Measurements from ENCODE around the gene MDH2. TPM values are rescaled to one million over a fixed set of nuclear protein-coding genes. Genes with fewer than 3 reads are reported as not detected.

MDH2 gene
- total and polyA plus RNA-seq, 12 donors, result 42.5 to 359 (median 194) TPM

GRCh38 chr7:76069238-76069638 is 21.3 kb downstream of the MDH2 start:
- 4 to 22% (median 19%) methylated on average over 4 to 8 of the region's 8 CpGs for WGBS, 4 donors
- H3K27ac ChIP-seq, result peak overlapping the region in 4 of 5 donors; percentile 10 to 74 (median 20)
- peaks cover 0 to 10% of the 10 kb centered on the region in 2 donors for H3K4me1 ChIP-seq (replicated peaks in 1 of 2)
- peaks cover 0 to 27% of the 10 kb centered on the region in 2 donors for H3K36me3 ChIP-seq (replicated peaks in 1 of 2)
- no peaks in the 10 kb centered on the region for H3K9me3 ChIP-seq (replicated peaks in 1 of 3)
- no peaks in the 10 kb centered on the region for H3K27me3 ChIP-seq
- intact Hi-C loops (cut with DNase I), result no loop called here
- peak; percentile 77 to 94 (median 93) for DNase-seq
- TF ChIP-seq CTCF (IDR thresholded peaks at IDR 0.05), result peak; percentile 11 to 59 (median 55)
- TF ChIP-seq POLR2A (IDR thresholded peaks at IDR 0.05), result peak in 1 of 2 donors; percentile 20
- H3K4me3 ChIP-seq, result no peak overlapping the region

- TF ChIP-seq CTCF (IDR thresholded peaks at IDR 0.05), result no peak
- TF ChIP-seq POLR2A (IDR thresholded peaks at IDR 0.05), result no peak
- Histone ChIP-seq H3K4me1 (replicated peaks in 1 of 2) (peaks cover 0 to 10% of the 10 kb centered on the region in 2 donors), H3K4me3 (no peak overlapping the region), H3K36me3 (replicated peaks in 1 of 2) (peaks cover 0 to 4% of the 10 kb centered on the region in 2 donors), H3K27ac (no peak overlapping the region), H3K27me3 (no peaks in the 10 kb centered on the region), H3K9me3 (replicated peaks in 1 of 3) (no peaks in the 10 kb centered on the region)
- intact Hi-C loops (cut with DNase I), result loop anchor here in 1 of 2 donors (5.0 kb wide), 1 partner anchor 41 kb away; no protein-coding TSS in a partner anchor
- DNase-seq, result no peak
- WGBS, 4 donors, result 90 to 95% (median 93%) methylated on average over 27 to 47 of the region's 47 CpGs
Observed at GRCh38 chr7:76071316-76072242, 23.7 kb downstream of the MDH2 start.

GRCh38 chr7:76072243-76073148 is 24.6 kb downstream of the MDH2 start:
- Histone ChIP-seq H3K9me3 (replicated peaks in 1 of 3) (no peaks in the 10 kb centered on the region), H3K4me3 (no peak overlapping the region), H3K36me3 (replicated peaks in 1 of 2) (no peaks in the 10 kb centered on the region), H3K27me3 (no peaks in the 10 kb centered on the region), H3K27ac (no peak overlapping the region), H3K4me1 (replicated peaks in 1 of 2) (peaks cover 0 to 13% of the 10 kb centered on the region in 2 donors)
- intact Hi-C loops (cut with DNase I), result loop anchor here in 1 of 2 donors (5.0 kb wide), 1 partner anchor 40 kb away; no protein-coding TSS in a partner anchor
- TF ChIP-seq CTCF (IDR thresholded peaks at IDR 0.05), result no peak
- no peak for TF ChIP-seq POLR2A (IDR thresholded peaks at IDR 0.05)
- WGBS, 4 donors, result 95 to 96% (median 96%) methylated on average over 32 to 47 of the region's 47 CpGs
- DNase-seq, result no peak
